ENCODE measurements around the gene HMOX2. TPM values are rescaled to one million over a fixed set of nuclear protein-coding genes. Genes with fewer than 3 reads are reported as not detected.

The HMOX2 gene
- 100 and 114 TPM in 2 replicates for total RNA-seq

DNA sequence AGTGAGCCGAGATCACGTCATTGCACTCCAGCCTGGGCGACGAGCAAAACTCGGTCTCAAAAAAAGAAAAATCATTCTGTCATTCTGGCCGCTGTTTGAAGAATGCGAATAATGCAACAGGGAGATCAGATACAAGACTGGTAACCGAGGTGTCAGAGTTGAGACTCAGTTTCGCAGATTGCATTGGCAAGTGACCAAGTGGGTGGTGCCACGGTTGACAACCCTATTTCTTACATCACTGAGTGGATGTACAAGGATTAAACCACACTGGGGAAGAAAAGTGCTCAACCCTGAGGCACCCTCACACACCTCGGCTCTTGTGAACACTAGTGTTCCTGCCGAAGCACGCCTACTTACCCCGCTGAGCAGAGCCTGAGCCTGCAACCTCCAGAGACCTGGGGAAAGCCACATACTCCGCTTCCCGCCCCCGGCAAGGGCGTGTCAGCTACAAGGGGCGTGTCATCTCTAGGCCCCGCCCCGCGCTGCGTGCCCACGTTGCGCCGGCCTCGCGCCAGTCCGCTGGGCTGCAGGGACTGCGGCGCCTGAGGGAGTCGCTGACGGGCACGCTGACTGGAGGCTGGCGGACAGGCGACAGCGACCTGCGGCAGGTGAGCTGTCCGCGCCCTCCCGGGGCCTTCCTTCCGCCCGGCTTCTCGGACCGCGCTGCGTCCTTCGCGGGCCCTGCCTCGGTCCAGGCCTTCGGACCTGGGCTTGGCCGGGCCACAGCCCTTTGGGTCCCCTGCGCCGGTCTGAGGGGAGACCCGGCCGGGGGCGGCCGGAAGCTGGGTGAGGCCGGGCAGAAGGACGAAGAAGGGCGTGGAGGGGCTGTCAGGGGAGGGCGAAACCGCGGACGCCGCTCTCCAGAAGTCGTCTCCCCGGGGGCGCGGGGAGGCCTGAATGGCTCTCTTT is at the start of gene HMOX2:
HMOX2 (plus strand) TSS at position 519 of the 909 bp plus-strand sequence. CDS start 29,127 bp downstream, outside the sequence.

DNA sequence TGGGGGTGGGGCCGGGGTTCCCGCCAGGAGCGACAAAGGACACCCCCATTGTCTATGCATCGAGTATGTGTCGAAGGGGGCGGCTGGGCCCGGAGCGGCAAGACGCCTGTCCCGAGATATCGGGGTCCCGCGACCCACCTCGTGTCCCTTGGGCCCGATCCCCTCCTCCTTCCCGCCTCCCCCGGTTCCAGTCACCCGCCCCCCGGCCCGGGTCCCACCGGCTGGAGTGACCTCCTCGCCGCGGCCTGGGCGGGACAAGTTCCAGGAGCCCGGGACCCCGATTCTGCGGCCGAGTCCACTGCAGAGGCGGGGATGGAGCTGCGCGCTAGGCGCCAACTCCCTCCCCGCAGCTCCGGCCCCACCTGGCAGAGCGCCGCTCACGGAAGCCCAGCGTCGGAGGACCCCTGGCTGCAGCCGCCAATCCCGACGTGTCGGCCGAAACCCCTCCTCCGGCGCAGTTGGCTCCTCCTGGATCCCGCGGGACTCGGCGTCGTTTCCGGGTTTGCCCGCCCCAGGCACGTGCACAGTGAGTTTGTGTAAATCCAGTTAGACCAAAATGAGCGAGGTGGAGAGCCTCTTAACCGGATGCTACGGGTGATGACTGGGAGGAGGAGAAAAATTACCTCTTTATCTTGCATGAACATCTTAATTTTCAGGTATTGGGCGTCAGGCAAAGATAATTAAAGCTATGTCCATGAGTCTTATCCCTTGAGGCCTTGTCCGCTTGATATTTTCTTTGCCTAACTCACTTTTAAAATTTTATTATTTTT is 1.8 kb upstream of the HMOX2 start, which contains the start of gene NMRAL1:
NMRAL1 (minus strand) TSS at position 434 of the 770 bp plus-strand sequence. CDS start 493 bp downstream, outside the sequence.

DNA sequence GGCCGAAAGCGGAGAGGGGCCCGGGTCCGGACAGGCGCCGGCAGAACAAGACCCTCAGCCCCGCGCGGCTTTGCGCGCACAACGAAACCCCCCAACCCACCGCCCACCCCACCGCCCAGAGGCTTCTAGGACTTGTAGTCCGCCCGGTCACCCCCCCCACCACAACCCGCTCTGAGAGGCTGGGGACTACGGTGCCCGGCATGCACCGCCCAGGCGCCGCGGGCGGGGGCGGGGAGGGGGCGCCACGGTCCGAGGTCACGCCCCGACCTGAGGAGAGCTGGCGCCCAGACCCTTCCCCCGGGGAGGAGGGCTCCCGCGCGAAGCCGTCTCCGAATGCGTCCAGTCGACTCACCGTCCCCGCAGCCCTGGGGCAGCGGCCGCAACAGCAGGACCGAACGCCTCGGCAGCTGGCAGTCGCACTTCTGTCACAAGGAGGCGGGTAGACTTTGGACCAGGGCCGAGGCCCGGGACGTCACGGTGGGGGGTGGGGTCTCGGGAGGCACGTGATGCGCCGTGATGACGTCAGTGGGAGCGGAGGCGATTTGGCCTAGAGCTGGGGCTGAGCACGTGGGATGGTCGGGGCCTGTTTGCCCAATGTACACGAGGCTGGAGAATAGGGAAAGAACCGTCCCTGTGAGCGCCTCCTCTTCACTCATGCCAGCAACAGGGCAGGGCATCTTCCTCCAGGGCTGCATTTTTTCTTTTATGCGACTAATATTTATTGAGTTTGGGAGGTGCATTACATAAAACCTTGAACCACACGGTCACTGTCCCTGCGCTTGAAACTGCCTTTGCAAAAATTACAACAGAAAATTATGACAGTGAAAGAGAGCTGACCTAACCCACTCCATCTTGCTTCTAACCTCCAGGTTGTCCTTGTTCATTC is 62.4 kb downstream of the HMOX2 start, which contains the start of gene CDIP1:
CDIP1 (minus strand) TSS at position 424 of the 886 bp plus-strand sequence. CDS start 24,643 bp downstream, outside the sequence.

GRCh38 chr16:4556112-4556511 is 79.9 kb downstream of the HMOX2 start, which contains the start of gene C16orf96:
Gene C16orf96, plus strand, starts transcription at chr16:4556340. Its CDS starts 150 bp downstream, at chr16:4556490.

Other genes with a start within 250 kb of the HMOX2 start
- gene SRL, start 234.3 kb upstream of the HMOX2 start, total RNA-seq: 0.09 and 0.11 TPM in 2 replicates
- gene TFAP4, start 203.4 kb upstream of the HMOX2 start, total RNA-seq: 3.4 and 4.8 TPM in 2 replicates
- 0.43 and 0.54 TPM in 2 replicates for gene GLIS2, start 160.3 kb upstream of the HMOX2 start, total RNA-seq
- 15.0 and 16.4 TPM in 2 replicates for gene PAM16, start 125.1 kb upstream of the HMOX2 start, total RNA-seq
- gene VASN, start 104.5 kb upstream of the HMOX2 start, total RNA-seq: 0.95 and 1.1 TPM in 2 replicates
- gene CORO7, start 59.8 kb upstream of the HMOX2 start, total RNA-seq: 24.9 and 31.2 TPM in 2 replicates
- 25.2 and 41.9 TPM in 2 replicates for gene DNAJA3, start 50.5 kb upstream of the HMOX2 start, total RNA-seq
- 46.1 and 52.2 TPM in 2 replicates for gene NMRAL1, start 1.8 kb upstream of the HMOX2 start, total RNA-seq
- 3.2 and 3.9 TPM in 2 replicates for gene CDIP1, start 62.4 kb downstream of the HMOX2 start, total RNA-seq
- gene C16orf96, start 79.9 kb downstream of the HMOX2 start, total RNA-seq: under 0.01 TPM in 1 of 2 replicates, not detected in the other
- 4.6 and 6.1 TPM in 2 replicates for gene UBALD1, start 138.5 kb downstream of the HMOX2 start, total RNA-seq
- gene MGRN1, start 148.4 kb downstream of the HMOX2 start, total RNA-seq: 13.4 and 19.9 TPM in 2 replicates
- 25.0 and 30.5 TPM in 2 replicates for gene NUDT16L1, start 217.2 kb downstream of the HMOX2 start, total RNA-seq